Mononuclear cell (primary cell): ENCODE measurements around the gene EFNB2. TPM values are rescaled to one million over a fixed set of nuclear protein-coding genes. Genes with fewer than 3 reads are reported as not detected.

Experiments
- H3K27me3 ChIP-seq: 2 replicates; pipeline ENCODE4 v1.6.0; 2011; ENCODE audit warnings: low read length, control low read depth; ENCODE audit not compliant: insufficient read depth
- H3K4me1 ChIP-seq: 2 replicates; pipeline ENCODE4 v1.5.1; 2011; ENCODE audit warnings: mild to moderate bottlenecking, low read length, control low read depth; ENCODE audit not compliant: insufficient read depth
- H3K4me3 ChIP-seq: 2 replicates; pipeline ENCODE4 v1.5.1; 2011; ENCODE audit warnings: mild to moderate bottlenecking, low read length, moderate library complexity
- H3K9me3 ChIP-seq: 2 replicates; pipeline ENCODE4 v1.5.1; 2011; ENCODE audit warnings: low read depth, mild to moderate bottlenecking, control low read depth, low read length
- total RNA-seq: library from RNA; depleted of rRNA; stranded (reverse); fragments of >200 nt; gene quantifications from one replicate; pipeline ENCODE4 v1.2.3, GENCODE V29; 2012

Gene EFNB2
- total RNA-seq, 1 donor: 0.21 TPM

DNA sequence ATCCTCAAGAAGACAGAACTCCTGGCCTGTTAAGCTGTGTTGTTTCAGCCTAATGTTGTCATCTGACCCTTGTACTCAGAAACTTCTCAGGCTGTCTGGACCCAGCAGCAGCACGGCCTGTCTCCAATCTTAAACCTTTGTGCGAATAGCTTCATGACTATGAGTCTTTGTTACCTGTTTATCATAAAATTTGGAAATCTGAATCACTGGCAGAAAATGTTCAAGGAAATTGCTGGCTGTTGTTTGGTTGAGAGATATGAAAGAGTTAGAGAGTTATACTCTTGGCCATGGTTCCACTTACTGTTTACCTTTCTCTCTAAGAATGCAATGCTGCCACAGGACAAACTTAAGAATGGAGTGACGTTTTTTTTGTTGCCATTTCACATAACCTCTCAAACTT, 59.6 kb downstream of the EFNB2 start:
- Histone ChIP-seq H3K4me1 (no peaks in the 10 kb centered on the region), H3K4me3 (no peak overlapping the region), H3K9me3 (no peaks in the 10 kb centered on the region), H3K27me3 (no peaks in the 10 kb centered on the region)

GRCh38 chr13:106474912-106475311, 60.5 kb downstream of the EFNB2 start:
- H3K9me3 ChIP-seq: no peaks in the 10 kb centered on the region
- no peak overlapping the region for H3K4me3 ChIP-seq
- H3K27me3 ChIP-seq: no peaks in the 10 kb centered on the region
- no peaks in the 10 kb centered on the region for H3K4me1 ChIP-seq

DNA sequence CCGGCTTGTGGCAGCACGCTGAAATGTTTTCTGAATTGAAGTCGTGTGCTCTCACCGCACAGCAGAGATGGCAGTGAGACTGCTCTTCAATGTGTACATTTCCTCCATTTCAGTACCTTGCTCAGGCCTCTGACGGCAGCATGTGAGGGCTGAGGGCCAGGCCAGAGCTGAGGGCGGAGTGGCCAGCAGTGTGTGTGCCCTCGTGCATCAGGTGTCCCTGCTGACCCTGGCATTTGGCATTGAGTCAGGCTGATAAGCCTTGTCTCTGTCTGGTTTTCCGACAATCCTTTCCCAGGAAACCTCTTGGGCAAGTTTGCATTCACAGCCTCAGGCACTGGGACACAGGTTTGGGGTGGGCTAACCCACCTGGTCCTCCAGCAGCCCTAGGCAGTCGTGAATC, 62.3 kb downstream of the EFNB2 start:
- H3K9me3 ChIP-seq: no peaks in the 10 kb centered on the region
- no peaks in the 10 kb centered on the region for H3K4me1 ChIP-seq
- H3K4me3 ChIP-seq: no peak overlapping the region
- no peaks in the 10 kb centered on the region for H3K27me3 ChIP-seq

DNA sequence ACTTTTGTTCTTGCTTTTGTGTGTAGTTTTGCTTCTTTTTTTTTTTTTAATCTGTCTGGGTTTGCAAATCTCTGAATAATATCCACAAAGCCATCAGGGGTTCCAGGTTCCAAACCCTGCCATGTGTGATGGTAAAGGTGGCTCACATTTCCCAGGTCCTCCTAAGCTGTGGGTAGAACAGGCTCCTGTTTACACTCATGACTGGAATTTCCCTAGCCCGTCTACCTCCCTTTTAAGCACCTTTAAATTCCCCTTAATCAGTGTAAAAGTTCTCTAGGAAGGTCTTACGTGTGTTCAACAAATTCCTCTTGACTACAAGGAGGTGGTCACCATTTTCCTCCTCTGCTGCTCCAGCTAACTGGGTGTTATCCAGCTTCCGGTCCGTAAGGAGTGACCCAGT, 62.8 kb downstream of the EFNB2 start:
- no peaks in the 10 kb centered on the region for H3K27me3 ChIP-seq
- H3K9me3 ChIP-seq: no peaks in the 10 kb centered on the region
- no peak overlapping the region for H3K4me3 ChIP-seq
- H3K4me1 ChIP-seq: no peaks in the 10 kb centered on the region

DNA sequence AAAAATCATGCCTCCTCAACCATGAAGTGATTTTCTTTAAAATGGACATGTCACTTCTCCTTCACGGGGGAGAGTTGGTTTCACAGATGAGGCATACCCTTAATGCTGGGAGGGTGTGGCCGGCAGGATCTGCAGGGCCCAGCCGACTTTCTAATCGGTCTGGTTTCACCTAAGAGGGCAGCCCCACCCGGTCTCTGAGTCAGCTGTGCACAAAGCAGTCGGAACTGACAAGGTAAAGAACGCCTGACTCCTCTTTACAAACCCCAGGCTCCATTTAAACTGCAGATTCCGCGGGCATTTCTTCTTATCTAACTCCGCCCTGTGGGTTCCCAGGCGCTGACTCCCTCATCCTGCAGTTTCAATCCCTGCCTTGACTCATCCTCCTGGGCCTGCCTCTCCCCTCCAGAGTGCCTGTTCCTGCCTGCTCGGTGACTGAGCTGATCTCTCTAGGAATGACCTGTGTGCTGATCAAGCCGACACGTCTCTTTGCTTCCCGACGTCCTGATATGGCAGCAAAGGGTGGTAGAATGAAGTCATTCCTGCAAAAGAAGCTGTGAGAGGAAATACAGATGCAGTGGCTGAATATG, 63.4 kb downstream of the EFNB2 start:
- H3K9me3 ChIP-seq: no peaks in the 10 kb centered on the region
- H3K4me1 ChIP-seq: no peaks in the 10 kb centered on the region
- no peak overlapping the region for H3K4me3 ChIP-seq
- H3K27me3 ChIP-seq: no peaks in the 10 kb centered on the region

- H3K4me3 ChIP-seq: no peak overlapping the region
- H3K27me3 ChIP-seq: no peaks in the 10 kb centered on the region
- H3K9me3 ChIP-seq: no peaks in the 10 kb centered on the region
- no peaks in the 10 kb centered on the region for H3K4me1 ChIP-seq
These were observed 64.9 kb downstream of the EFNB2 start for GRCh38 chr13:106470576-106470975.

GRCh38 chr13:106468744-106469590, 66.5 kb downstream of the EFNB2 start:
- no peak overlapping the region for H3K4me3 ChIP-seq
- H3K27me3 ChIP-seq: no peaks in the 10 kb centered on the region
- no peaks in the 10 kb centered on the region for H3K9me3 ChIP-seq
- H3K4me1 ChIP-seq: no peaks in the 10 kb centered on the region

DNA sequence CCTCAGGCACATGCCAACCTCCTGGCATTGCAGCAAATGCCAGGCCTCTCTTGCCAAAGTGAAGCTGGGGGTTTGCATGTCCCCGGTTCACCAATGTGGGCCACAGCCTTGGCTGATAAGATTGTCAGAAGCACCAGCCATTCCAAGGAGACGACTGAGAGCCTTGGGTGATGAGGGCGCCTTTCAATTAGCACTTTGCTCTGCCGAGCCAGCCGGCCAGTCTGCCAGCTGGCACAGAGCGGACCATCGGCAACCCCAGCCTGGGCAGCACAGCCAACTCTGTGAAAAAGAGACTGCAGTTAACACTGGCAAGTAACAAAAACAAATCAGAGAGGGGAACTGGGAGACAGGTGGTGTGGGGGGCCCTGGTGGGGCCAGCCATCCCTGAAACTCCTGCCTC, 67.3 kb downstream of the EFNB2 start:
- H3K4me1 ChIP-seq: no peaks in the 10 kb centered on the region
- no peaks in the 10 kb centered on the region for H3K9me3 ChIP-seq
- H3K4me3 ChIP-seq: no peak overlapping the region
- H3K27me3 ChIP-seq: no peaks in the 10 kb centered on the region

GRCh38 chr13:106467427-106468122, 67.9 kb downstream of the EFNB2 start:
- Histone ChIP-seq H3K27me3 (no peaks in the 10 kb centered on the region), H3K9me3 (no peaks in the 10 kb centered on the region), H3K4me3 (no peak overlapping the region), H3K4me1 (no peaks in the 10 kb centered on the region)

DNA sequence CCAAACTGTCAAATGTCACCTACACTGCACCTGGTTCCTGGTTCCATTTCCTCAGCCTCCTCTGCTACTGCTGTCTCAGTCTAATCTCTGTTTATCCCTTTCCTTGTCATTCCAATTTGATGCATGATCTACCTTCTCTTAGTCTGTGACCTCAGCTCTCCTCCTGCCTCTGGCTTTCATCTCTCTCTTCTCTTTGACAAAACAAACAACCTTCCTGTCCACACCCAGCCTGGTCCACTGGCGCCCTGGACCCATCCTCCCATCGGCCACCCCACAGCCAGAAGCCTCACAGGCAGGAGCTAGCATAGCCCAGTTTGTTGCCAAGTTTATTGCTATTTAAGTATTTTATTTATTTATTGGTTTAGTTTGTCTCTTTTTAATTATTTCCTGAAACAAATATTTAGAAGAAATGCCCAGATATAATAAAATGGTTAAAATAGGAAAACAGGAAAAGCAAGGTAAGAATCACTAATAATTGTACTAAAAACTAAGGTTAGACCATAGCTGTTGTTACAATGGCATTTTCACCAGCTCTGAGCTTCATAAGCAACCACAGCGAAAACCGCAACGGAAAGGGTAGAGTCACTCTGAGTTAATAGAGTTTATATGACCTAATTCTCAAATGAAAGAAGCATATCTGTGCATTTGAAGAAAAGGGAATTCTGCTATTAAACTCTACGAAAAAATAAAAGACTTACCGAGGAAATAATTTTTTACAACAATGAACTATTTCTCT, 68.6 kb downstream of the EFNB2 start:
- H3K27me3 ChIP-seq: no peaks in the 10 kb centered on the region
- H3K4me3 ChIP-seq: no peak overlapping the region
- H3K9me3 ChIP-seq: no peaks in the 10 kb centered on the region
- H3K4me1 ChIP-seq: no peaks in the 10 kb centered on the region

DNA sequence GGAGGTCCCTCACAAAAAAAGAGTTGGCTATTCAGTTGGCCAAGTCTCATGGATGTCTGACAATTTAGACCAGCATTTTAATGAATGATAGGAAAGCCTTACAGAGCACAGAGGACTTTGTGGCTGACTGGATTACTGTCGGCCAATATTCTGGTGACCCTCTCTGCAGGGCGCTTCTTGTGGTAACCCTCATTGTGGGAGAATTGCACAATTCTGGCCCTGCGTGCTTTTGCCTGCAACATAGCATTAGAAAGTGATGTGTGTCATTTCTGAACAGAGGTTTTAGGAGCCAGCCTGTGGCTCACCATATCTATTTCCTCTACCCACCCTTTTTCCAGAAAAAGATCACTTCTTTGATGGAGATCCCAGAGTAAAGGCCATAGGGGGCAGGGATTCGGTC, 71.4 kb downstream of the EFNB2 start:
- Histone ChIP-seq H3K27me3 (no peaks in the 10 kb centered on the region), H3K4me1 (no peaks in the 10 kb centered on the region), H3K4me3 (no peak overlapping the region), H3K9me3 (no peaks in the 10 kb centered on the region)

DNA sequence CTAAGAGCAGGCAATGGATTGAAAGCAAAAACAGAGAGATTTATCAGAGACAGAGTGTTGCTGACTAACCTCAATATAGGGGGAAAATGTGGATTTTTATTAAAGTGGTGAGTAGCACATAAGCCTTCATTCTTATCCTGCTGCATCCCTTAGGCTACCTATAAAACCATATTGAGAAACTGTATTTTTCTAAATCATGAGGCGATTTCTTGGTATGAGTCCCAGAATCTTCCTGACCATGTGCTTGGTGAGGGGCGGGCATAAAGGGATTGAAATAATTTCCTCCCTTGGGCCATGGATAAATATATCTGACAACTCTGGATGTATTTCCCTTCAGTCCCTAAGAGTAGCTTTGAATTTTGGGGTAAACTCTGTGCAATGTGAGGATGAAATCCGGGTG, 72.8 kb downstream of the EFNB2 start:
- H3K4me3 ChIP-seq: no peak overlapping the region
- H3K4me1 ChIP-seq: no peaks in the 10 kb centered on the region
- H3K9me3 ChIP-seq: no peaks in the 10 kb centered on the region
- H3K27me3 ChIP-seq: no peaks in the 10 kb centered on the region

GRCh38 chr13:106455777-106456176, 79.7 kb downstream of the EFNB2 start:
- no peaks in the 10 kb centered on the region for H3K9me3 ChIP-seq
- H3K4me1 ChIP-seq: no peaks in the 10 kb centered on the region
- H3K27me3 ChIP-seq: no peaks in the 10 kb centered on the region
- H3K4me3 ChIP-seq: no peak overlapping the region

DNA sequence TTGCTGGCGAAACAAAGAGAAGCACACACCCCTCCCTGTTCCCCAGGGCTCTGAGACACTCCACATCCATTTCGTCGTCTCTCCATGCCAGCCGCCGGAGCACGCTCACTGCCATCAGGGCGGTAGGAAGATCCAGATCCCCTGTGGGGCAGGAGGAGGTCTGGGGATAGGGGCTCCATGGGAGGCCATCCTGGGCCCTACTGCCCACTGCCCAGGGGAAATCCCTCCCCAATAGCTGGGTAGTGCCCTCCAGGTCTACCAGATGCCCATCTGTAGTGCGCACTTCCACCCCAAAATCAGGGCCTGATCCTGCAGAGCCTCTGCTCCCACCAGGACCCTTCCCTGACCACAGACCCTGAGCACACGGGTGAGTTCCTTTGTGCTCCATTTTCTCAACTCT, 80.3 kb downstream of the EFNB2 start:
- no peaks in the 10 kb centered on the region for H3K4me1 ChIP-seq
- H3K4me3 ChIP-seq: no peak overlapping the region
- H3K9me3 ChIP-seq: no peaks in the 10 kb centered on the region
- H3K27me3 ChIP-seq: no peaks in the 10 kb centered on the region

DNA sequence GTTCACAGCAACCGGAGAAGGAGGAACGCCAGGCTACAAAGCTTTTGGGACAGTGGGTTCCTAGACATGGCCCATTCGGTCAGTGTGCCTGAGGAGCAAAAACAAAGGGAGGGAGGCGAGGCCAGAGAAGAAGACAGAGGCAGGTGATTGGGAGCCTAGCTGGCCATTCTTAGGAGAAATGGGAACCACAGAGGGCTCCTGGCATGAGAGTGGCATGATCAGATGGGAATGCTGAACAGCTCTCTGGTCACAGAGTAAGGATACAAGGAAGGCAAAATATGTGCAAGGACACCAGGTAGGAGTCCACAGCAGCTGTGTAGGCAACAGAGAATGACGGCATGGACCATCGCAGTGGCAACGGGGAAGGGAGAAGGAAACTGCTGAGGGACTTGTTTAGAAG, 82.4 kb downstream of the EFNB2 start:
- Histone ChIP-seq H3K27me3 (no peaks in the 10 kb centered on the region), H3K4me1 (no peaks in the 10 kb centered on the region), H3K9me3 (no peaks in the 10 kb centered on the region), H3K4me3 (no peak overlapping the region)
